NCI-H2107 treated with DMSO at 0.1 percent for 48 hours (cell line): ENCODE measurements around the gene SFT2D1.
"Not testable (repeated sequence)": the region's sequence is repeated elsewhere in the genome, so short reads cannot be mapped to it uniquely, and the experiment has no call there.

Experiments used
- DNase-seq: peaks from one replicate; lab custom pipeline; 2025; ENCODE audit not compliant: unreplicated experiment; lab: John Stamatoyannopoulos, UW

SFT2D1 gene

DNA sequence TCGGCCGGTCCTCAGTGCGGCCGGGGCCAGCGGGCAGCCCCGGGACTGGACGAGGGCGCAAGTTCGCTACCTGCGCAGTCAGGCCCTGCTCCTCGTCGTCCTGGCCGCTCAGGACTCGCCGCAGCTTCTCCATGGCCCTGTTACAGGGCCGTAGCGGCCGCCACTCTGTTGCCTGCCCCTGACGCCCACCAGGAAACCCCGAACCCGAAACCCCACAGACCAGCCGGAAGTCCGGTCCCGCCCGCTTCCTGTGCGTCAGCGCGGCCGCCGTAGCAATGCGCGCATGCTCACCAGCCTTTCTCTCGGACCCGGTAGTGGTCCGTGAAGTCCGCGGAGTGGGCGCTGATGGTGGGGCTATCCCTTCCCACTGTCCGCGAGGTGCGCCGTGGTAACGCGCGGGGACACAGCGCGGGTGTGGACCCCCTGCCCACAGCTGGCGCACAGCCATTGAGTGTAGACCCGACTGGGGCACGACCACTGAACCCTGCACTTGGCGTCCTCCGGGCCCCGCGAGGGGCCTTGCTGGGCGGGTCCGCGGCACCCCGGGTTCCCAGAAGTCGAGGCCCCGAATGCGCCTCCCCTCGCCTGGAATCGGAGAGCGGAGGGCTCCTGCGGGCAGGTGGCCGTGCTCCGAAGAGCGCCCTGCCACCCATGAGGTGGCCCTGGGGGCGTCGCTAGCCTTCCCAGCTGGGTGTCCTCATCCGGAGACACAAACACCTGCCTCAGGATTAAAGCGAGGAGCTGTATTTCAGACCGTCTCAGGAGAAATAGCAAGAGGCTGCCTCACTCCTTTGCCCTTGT, at the start of gene SFT2D1:
TSS of gene SFT2D1 (minus strand) at position 197 of the 801 bp plus-strand sequence. CDS start at position 133, 64 bp downstream.
- DNase-seq = peak; percentile 40

- no peak for DNase-seq
These were observed 46.8 kb upstream of the SFT2D1 start for GRCh38 chr6:166389119-166389518.

DNA sequence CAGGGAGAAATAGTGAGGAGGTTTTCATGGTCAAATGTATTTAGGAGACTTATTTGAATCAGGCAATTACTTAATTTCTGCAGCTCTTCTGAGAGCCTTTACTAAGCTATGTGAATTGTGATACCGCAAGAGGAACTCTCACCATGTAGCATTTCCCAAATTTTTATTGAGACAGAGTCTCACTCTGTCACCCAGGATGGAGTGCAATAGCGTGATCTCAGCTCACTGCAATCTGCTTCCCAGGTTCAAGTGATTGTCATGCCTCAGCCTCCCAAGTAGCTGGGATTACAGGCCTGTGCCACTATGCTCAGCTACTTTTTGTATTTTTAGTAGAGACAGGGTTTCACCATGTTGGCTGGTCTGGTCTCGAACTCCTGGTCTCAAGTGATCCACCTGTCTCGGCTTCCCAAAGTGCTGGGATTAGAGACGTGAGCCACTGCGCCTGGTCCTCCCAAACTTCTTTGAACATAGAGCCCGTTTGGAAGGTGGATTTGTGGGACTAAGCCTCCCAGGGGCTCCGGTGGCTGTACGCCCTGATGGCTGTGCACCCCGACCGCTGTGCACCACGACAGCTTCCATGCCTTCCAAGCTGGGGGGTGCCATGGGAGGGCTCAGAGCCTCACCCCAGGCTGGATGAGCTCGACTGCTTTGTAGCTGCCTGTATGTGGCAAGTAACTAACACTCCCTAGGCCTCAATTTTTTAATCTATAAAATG, 46.1 kb upstream of the SFT2D1 start:
- no peak for DNase-seq

DNA sequence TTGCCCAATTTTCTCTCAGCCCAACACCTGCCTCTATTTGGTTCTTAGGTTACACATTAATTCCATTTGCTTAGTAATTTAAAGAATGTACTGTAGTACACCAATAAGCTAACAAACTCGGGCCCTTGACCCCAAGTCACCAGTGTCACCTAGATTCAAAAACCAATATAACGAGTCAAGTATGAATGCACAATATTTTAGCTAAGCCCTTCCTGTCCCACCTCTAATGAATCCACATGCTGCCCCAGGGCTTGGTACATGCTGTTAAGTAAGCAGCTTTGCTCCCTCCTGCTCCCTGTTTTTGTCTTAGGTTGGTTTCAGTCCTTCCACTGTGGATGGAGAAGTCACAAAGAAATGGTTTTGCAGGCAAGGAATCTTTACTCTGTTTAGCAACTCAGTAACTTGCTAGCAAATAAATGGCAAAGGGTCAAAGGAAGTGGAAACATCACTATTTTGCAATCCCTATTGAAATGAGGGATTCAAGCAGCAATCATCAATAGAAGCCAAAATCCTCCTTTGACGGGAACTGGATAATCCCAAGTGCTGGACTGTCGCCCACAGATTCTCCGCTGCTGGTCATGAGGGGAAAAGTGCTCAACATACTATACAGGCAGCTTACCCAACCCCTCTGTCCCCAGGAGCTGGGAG, 45.4 kb upstream of the SFT2D1 start:
- peak; percentile 22 for DNase-seq

- not testable (repeated sequence) for DNase-seq
These were observed 44.8 kb upstream of the SFT2D1 start for GRCh38 chr6:166387098-166387497.

- DNase-seq = no peak
These were observed 43.8 kb upstream of the SFT2D1 start for GRCh38 chr6:166386111-166386510.

DNA sequence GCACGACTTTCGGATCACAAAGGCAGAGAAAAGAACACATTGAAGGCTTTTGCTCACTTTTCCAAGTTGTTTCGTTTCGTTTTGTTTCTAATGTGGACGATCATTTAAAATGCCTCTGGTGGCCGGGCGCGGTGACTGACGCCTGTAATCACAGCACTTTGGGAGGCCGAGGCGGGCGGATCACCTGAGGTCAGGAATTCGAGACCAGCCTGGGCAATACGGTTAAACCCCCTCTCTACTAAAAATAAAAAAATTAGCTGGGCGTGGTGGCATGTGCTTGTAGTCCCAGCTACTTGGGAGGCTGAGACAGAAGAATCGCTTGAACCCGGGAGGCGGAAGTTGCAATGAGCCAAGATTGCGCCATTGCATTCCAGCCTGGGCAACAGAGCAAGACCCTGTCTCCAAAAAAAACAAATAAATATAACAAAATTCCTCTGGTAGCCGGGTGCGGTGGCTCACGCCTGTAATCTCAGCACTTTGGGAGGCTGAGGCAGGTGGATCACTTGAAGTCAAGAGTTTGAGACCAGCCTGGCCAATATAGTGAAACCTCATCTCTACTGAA, 41.5 kb upstream of the SFT2D1 start:
- not testable (repeated sequence) for DNase-seq

DNA sequence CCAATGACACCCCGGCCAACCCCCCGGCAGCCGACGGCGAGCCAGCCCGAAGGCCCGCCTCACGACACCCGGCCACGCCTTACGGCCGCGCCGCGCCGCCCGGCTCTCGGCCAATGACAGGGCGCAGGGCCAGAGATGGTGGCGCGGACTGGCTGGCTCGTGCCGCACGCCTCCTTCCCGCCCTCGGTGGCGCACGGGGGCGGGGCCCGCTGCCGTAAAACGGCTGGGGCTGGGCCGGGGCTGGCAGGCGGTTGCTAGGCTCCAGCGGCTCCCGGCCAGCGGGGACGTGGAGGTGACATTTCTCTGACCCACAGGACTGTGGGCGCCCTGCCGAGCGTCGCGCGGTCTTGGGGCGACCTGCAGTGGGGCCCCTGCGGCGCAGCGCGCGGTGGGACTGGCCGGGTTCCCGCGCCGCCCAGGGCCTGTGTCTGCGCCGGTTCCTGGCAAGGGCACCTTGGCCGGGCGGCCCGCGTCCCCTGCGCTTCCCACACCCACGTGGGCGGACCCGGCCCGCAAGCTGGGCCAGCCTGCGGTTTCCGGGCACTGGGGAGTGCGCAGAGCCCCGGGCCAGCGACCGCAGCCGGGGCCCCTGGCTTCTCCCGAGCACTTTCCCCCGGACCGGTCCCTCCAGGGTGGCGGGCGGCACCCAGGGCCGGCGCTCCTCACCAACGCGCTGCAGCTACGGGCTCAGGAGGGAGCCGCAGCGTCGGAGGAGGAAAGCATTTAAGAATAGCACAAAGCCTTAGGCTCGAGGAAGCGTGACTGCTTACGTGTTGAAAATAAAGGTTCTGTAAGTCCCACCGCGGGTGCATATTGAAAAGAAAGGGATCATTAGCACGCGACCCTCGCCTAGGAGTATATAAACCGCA, 40.8 kb upstream of the SFT2D1 start, which contains the start of gene MPC1:
TSS of gene MPC1 (minus strand) at position 8 of the 869 bp plus-strand sequence. CDS start 64 bp downstream, outside the sequence.
- DNase-seq = peak; percentile 70

DNA sequence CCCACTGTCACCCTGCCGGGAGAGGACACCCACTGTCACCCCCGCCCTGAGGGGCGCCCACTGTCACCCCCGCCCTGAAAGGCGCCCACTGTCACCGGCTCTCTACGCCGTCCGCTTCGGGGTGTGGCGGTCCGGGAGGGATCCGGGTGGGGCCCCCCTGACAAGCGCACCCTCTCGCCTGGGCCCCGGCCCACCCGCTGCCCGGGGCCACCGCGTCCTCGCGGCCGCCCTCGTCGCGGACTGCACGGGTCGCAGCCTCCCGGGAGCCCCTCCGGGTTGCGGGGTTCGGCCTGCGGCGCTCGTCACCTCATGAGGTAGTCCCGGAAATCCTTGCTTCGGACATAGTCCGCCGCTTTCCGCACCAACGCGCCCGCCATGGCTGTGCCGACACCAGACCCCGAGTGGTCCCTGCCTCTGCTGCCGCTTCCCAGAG, 40.2 kb upstream of the SFT2D1 start:
- no peak for DNase-seq

- peak; percentile 51 for DNase-seq
These were observed 39.6 kb upstream of the SFT2D1 start for GRCh38 chr6:166381733-166382499.

DNA sequence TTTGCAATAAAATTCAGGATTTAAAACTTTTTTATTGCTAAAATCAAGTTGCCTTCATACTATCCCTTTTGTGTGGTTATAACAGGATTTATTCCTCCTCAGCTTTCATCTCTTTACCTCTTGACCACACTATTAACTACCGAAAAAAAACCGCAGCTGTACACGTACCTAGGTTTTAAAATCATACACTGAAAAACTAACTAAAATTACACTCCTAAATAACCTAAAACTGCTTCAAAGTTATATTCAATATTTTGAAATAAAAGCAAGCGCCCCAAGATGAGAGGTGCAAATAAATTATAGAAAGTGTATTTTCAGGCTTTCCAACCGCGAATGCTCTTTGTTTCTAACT, 39.0 kb upstream of the SFT2D1 start:
- no peak for DNase-seq

GRCh38 chr6:166379800-166380199, 37.5 kb upstream of the SFT2D1 start:
- DNase-seq = no peak

DNA sequence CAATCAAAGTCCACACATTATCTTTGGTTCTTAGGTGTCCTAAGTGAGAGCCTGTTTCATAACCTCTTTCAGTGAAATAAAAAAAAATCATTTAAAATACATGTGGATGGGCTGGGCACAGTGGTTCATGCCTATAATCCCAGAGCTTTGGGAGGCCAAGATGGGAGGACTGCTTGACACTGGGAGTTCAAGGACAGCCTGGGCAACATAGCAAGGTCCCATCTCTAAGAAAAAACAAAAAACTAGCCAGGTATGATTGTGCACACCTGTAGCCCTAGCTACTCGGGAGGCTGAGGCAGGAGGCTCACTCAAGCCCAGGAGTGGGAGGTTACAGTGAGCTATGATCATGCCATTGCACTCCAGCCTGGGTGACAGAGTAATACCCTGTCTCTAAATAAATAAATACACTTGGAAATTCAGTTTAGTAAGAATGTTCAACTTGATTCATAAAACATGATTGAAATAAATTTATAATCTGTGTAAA, 36.8 kb upstream of the SFT2D1 start:
- DNase-seq = no peak

DNA sequence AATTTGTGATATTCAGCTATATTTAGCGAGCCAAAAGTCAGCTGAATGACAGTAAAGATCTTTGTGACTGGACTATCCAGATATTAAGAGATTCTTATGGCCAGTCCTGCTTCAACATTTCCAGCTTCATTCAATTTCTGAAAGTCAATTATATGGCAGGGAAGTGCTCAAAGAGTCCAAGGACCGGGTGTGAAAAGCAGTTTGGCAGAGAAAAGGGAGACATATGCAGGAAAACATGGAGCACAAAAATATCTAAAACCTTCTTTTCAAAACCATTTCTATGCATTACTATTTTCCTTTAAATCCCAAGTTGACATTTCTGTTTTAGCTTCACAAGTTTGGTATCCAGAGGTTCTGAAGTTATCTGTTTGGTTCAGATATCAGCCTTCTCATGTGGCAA, 35.4 kb upstream of the SFT2D1 start:
- DNase-seq = no peak

- DNase-seq = no peak
These were observed 32.7 kb upstream of the SFT2D1 start for GRCh38 chr6:166375013-166375412.

DNA sequence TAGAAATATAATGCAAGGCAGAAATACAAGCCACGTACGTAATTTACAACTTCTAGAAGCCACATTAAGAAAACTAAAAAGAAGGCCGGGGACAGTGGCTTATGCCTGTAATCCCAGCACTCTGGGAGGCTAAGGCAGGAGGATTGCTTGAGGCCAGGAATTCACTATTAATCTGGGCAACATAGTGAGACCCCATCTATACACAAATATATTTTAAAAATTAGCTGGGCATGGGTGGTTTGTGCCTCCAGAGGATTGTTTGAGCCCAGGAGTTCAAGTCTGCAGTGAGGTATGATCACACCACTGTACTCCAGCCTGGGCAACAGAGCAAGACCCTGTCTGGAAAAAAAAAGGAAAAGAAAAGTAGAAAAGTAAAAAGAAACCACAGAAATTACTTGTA, 28.1 kb upstream of the SFT2D1 start:
- DNase-seq = no peak

- DNase-seq = no peak
These were observed 27.4 kb upstream of the SFT2D1 start for GRCh38 chr6:166369782-166370181.

- DNase-seq = no peak
These were observed 24.6 kb upstream of the SFT2D1 start for GRCh38 chr6:166366921-166367320.

DNA sequence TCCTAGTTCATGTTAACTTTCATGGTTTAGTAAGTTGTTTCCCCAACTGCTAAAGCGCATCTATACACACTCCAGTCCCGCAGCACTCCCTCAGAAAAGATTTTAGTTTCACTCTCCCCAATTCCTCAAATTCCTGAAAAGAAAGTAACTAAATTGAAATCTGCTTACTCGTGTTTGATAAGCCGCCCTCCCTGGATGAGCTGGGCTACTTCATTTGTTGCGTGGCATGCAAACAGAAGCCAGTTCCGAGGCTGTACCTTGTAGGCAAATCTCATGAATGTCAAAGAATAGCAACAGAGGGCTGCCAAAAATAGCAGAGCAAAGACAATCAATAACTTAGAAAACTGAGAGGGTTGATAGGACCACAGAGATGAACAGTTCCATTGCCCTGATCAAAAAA, 23.5 kb upstream of the SFT2D1 start:
- DNase-seq = no peak

- DNase-seq = no peak
These were observed 22.9 kb upstream of the SFT2D1 start for GRCh38 chr6:166365221-166365620.
